PC-3 (cell line): ENCODE data around the gene NDUFAF3.

Source experiments
- EZH2 ChIP-seq: fragments of 300-600 bp; sonication (generic); IDR thresholded peaks from one replicate; pipeline ENCODE4 v1.6.1; 2017; ENCODE audit warnings: antibody characterized with exemption, mild to moderate bottlenecking, low read length; ENCODE audit not compliant: unreplicated experiment
- EZH2phosphoT487 ChIP-seq: fragments of 300-600 bp; sonication (generic); IDR thresholded peaks from 2 replicates; pipeline ENCODE4 v1.6.1; 2018; ENCODE audit warnings: mild to moderate bottlenecking, antibody characterized with exemption, low read length, borderline replicate concordance
- TF ChIP-seq, protein P1 (sequence below): fragments of 300-600 bp; sonication (generic); conservative IDR thresholded peaks from 2 replicates; pipeline ENCODE4 v1.5.1; 2017; ENCODE audit warnings: antibody characterized with exemption, low read depth, mild to moderate bottlenecking, low read length

- TF ChIP-seq, protein P1, sequence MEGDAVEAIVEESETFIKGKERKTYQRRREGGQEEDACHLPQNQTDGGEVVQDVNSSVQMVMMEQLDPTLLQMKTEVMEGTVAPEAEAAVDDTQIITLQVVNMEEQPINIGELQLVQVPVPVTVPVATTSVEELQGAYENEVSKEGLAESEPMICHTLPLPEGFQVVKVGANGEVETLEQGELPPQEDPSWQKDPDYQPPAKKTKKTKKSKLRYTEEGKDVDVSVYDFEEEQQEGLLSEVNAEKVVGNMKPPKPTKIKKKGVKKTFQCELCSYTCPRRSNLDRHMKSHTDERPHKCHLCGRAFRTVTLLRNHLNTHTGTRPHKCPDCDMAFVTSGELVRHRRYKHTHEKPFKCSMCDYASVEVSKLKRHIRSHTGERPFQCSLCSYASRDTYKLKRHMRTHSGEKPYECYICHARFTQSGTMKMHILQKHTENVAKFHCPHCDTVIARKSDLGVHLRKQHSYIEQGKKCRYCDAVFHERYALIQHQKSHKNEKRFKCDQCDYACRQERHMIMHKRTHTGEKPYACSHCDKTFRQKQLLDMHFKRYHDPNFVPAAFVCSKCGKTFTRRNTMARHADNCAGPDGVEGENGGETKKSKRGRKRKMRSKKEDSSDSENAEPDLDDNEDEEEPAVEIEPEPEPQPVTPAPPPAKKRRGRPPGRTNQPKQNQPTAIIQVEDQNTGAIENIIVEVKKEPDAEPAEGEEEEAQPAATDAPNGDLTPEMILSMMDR: no peak
- TF ChIP-seq EZH2phosphoT487 (no peak), EZH2 (no peak)
These were observed 29.9 kb upstream of the NDUFAF3 start for GRCh38 chr3:48991851-48992545.
